Measurements from ENCODE around the gene MADD.

Gene MADD

DNA sequence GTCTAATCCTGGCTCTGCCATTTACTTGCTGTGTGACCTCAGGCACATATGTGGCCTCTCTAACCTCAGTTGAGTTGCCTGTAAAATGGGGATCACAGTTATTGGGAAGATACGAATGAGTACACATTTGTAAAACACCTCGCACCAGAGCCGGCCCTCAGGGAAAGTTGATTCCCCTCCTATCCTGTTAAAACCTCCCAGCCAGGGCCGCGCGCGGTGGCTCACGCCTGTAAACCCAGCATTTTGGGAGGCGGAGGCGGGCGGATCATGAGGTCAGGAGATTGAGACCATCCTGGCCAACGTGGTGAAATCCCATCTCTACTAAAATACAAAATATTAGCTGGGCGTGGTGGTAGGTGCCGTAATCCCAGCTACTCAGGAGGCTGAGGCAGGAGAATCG is 90.4 kb downstream of the MADD start:
- DNase-seq: no peak

DNA sequence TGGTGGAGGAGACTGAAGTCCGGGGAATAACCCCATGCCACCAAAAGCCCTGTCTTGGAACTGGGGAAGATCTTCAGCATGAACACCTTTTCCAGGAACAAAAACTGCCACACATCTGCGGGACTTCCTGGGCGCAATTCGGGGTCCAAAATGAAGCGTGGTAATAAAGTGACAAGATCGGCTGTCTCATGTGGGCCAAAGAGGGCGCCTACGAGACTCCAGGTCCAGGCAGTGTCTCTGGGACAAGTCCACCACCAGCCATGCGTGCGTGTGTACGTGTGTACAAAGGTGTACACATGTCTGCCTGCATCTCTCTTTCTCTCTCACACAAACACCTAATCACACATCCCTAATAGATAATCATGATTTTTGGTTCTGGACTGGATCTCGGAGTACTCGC is 91.5 kb downstream of the MADD start:
- no peak for DNase-seq

DNA sequence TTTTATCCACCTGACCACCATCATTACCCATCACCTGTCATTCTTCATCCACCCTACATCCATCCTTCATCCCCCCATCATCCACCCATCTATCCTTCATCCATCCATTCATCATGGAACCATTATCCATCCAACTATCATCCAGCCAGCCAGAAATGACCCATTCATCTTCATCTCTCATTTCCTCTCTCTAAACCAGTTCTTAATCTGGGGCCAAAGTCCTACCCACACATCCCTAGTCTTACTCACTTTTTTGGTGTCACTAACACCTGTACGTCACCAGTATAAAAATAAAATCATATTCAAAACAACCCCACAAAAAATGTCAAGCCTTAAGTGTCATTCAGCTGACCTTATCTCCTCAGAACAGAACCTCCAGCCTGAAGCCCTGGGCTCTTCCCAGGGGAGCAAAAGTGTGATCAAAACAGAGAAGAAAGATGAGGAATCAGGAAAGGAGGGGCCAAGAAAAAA is 96.1 kb downstream of the MADD start:
- no peak for DNase-seq

DNA sequence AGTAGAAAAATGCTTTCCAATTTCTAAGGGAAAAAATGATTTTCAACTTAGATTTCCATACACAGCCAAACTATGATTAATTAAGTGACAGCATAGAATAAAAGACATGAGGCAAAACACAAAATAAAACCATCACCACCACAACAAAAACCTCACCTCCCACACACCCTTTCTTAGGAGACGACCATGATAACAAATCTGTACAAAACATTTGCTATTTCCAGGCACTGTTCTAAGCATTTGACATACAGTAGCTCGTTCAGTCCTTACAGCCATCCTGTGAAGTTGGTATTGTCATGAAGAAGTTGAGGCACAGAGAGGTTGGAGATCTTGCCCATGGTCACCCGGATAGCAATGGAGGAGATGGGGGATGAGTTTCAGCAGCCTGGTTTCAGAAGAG is 99.7 kb downstream of the MADD start:
- DNase-seq: no peak

DNA sequence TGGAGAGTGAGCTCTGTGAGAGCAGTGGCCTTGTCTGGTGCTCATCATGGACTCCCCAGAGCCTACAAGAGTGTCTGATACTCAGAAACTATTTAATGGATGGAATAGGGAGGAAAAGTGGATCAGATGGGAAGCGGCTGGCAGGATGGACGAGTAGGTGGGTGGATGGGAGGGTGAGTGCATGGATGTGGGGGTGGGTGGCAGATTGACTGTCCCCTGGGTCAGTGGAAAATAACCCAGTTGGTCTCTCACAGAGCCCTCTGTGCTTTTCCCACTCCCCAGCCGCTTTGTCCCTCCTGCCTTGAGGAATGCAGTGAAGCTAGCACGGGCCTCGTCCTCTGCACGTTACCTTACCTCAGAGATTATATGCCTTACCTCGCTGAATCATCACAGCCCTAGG is 102.5 kb downstream of the MADD start:
- DNase-seq: no peak

DNA sequence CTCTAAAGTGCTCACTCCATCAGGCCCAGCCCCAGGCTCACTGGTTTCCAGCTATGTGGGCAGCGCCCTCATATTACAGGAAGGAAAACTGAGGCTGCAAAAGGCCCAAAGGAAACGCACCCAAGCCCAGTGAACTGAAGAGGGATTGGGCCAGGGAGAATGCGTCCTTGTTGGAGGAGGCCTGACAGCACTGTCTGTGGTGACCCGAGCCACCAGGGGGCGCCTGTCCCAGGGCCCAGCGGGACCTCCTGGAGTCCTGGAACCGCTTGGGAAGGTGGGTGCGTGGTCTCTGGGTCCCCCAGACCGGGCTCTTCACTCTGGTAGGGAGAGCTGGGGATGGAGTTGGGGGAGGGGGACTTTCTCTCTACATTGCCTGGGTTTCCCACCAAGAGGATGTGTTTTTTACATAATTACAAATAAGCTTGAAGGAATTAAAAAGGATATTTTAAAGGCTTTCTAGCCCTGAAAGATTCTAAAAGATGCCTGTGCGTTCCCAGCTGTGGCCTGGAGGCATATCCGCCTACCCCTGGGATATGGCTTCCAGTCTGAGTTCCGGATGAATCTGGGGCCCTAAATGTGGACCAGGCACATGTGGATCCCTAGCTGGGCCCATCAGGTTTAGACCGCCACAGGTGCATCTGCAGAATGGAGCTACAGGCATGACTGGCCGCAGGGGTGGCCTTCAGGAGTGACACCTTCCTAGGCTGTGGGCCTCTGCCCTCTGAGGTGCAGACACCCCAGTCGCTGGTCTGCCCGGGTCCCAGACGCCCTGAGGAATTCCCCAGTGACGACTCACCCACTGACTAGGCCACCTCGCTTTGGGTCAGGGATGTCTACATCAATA is 104.2 kb downstream of the MADD start:
- DNase-seq: peak; percentile 84

DNA sequence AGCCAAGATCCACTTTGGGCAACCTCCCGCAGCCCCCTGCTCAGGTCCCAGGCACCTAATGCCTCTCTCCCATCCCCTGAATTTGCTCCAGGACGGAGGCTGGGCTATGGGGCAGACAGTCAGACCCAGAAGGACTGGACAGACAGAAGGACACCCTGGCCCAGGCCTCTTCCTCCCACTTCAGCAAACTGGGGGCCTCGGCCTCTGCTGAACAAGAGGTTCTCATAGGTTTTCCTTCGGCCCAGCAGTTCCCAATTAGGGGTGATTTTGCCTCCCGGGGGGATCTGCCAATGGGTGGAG is 104.7 kb downstream of the MADD start:
- no peak for DNase-seq

DNA sequence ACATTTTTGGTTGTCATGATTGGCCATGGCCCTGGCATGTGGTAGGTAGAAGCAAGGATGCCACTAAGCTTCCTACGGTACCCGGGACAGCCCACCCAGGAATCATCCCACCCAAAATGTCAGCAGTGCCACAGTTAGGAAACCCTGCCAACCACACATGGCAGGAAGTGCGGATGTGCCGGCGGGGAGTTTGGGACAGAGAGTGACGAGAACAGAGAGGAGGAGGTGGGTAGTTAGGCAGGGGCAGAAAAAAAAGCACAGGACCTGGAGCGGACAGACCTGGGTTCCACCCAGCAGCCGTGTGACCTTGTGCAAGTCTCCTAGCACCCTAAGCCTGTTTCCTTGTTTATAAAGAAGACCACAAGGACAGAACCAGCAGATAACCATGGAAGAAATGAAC is 105.1 kb downstream of the MADD start:
- no peak for DNase-seq

DNA sequence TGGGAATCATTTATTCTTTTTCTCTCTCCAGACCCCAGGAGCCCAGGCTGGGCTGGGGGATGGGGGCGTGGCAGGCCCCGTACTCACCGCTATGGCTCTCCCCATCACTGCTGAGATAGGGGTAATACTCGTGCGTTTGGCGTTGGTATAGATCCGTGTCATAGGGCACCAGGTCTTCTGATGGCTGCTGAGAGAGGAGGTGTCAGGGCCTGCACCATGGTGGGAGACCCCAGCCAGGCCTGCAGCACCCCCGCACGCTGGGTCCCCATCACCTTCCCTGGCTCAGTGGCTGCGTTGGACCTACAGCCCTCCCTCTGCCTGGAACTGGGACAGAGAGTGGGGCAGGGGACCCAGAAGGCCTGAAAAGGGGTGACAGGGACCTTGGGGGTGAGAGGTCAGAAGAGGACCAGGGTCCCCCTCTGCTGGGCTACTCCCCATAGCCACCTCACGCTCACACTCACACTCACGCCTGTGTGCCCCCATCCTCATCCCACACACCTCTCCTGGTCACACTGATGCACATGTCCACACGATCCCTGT is 105.7 kb downstream of the MADD start:
- DNase-seq: no peak

DNA sequence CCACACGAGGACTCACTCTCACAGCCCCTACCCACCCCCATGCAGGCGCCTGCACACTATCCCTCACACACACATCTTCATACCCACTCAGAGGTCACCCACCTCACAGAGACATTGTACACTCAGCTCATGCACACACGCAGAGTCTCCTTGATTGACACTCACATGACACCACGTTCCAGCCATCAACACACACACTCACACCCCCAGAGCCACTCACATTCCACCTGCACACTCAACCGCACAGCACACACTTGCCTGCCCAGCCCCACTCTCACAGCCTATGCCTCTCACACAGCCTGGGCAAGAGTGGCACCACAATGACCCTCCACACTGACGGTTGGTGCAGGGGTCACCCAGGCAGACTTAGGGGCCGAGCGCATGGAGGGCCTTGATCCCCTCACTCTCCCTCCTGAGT is 106.2 kb downstream of the MADD start:
- no peak for DNase-seq

DNA sequence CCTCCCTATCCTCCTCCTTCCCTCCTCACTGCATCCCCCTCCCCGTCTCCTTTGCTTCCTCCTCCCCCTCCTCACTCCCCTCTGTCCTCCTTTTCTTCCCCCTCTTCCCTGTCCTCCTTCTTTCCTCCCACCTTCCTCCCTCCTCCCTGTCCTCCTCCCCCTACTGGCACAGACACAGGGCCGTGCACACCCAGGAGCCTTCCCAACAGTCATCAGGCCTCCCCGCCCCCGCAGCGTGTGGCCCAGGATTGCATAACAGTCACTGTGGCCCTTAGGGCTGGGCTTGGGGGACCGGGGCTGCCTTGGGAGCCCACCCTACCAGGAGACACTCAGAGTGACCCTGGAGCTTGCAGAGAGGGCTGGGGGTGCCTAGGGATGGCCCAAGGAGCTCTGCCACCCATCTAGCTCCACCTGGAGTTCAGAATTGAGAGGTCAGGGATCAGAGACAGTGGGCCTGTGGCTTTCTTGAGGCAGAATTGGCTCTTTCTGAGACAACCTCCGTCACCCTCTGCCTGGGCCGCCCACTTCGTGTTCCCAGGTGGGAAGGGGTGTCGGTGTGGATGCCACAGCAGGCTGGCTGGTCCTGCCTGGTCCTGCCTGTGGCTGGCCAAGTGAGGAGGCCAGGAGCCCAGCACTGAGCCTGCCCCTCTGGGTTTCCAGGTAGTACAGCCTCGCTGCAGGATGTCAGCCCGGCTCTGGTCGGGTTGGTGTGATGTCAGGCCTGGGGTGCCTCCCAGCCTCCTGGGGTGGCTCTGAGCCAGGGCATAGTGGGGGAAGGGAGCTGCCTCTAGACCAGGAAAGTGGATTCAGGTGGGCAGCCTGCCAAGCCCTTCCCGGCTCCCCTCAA is 106.8 kb downstream of the MADD start:
- no peak for DNase-seq

DNA sequence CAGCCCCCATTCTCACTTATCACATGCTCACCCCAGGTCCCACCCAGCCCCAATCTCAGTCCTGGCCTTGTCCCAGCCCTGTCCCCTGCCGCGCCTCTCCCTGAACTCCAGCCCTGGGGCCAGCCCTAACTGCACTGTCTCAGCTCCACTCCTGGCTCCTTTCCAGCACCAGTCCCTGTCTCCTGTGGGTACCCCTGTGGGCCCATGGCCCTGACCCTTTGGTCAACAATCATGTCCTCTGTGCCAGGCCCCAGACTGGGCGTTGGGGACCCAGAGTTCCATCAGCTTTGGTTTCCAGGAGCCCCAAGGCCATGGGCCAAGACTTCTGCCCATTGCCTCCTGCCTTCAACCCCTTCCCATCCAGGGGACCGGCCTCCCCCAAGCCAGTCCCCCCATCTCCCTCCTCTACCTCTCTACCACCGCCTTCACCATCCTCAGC is 107.7 kb downstream of the MADD start:
- no peak for DNase-seq

DNA sequence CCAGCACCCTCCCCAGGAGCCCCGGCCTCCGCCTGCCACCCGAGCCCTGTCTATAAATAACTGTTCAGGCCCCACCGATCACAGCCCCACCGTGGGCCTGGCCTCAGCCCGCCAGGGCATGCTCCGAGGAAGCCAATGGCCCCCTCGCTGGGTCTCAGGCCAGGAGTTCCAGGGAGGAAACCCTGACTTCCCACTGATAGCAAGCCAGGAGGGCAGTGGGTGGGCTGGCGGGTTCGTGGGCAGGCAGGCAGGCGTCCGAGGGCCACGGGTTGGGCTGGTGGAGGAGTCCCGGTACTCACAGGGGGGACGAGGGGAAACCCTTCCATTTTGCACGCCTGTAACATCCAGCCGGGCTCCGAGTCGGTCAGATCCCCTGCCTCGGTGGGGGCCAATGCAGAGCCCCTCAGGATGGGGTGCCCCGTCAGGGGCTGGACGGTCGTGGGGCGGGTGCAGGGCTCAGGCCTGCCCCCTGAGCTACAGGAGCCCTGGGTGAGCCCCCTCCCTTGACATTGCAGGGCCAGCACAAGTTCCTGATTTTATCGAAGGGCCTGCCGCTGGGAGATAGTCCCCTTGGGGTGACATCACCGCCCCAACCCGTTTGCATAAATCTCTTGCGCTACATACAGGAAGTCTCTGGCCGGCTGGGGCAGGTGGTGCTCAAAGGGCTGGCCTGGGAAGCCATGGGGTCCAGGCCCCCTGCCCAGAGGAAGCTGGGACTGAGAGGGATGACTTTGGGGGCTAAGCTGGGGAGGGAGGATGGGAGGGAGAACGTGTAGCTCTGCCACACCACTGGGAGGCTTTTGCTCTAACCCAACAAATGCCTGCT is 108.3 kb downstream of the MADD start, which contains the start of gene SPI1:
Gene SPI1 (minus strand): TSS at position 538 of the 826 bp plus-strand sequence. CDS start 194 bp downstream, at position 344.
- DNase-seq: no peak

DNA sequence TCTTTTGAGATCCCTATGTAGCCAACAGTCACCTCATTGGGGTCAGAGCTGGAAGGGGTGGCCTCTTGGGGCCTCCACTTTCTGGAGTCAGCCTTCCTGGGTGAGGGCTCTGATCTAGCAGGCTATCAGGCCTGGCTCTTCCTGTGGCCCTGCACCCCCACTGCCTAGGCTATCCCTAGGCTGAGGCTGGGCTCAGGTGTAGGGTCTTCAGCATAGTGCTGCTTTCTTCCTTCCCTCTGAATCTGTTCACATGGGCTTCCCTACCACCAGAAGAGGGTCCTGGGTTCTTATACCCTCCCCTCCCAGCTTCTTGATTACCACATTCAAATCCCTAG is 108.9 kb downstream of the MADD start:
- no peak for DNase-seq

DNA sequence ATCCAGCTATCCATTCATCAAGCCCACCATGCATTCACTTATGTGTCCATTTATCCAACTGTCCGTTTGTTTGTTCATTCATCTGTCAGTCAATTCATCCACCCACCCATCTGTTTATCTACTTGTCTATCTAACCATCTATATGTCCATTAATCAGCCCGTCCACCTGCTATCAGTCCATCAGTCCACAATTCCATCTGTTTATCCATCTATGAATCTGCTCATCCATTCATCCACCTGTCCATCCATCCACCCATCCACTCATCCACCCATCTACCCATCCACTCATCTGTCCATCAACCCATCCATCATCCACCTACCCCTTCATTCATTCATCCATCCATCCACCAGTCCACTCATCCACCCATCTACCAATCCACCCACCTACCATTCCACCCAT is 109.4 kb downstream of the MADD start:
- DNase-seq: no peak
